Measurements from ENCODE around the gene UBE2K. TPM values are rescaled to one million over a fixed set of nuclear protein-coding genes. Genes with fewer than 3 reads are reported as not detected.

The UBE2K gene
- total and polyA plus RNA-seq, 2 of the 13 experiments (the other 11 are each of a cell fraction or from before 2014, with no cell fraction given) = 36.2 to 81.0 TPM

GRCh38 chr4:39745920-39746319 lies 48.0 kb downstream of the UBE2K start:
- H3K27me3 ChIP-seq (ENCODE audit: control insufficient read depth in 1 of 2, insufficient read depth in 2 of 2, low read length in 2 of 2) = no peaks in the 10 kb centered on the region
- ChIA-PET CTCF (ENCODE audit: low intra/inter-chr PET ratio, low total read pairs) (no interaction called here), POLR2A (no interaction called here)
- in situ Hi-C loops (cut with HindIII; ENCODE audit: extremely low pct_ligation_motif_present, low pct_unique_long_range_greater_than_20kb) = no loop called here
- 100% methylated on average over 1 of the region's 1 CpG for WGBS (ENCODE audit: low lambda C conversion rate)
- no TSS peak for BruUV-seq (replicated peaks)
- H4K20me1 ChIP-seq (ENCODE audit: insufficient read depth, low read length) = no peaks in the 10 kb centered on the region
- no peaks in the 10 kb centered on the region for H3K9me3 ChIP-seq (ENCODE audit: low read length)
- ATAC-seq = no peak
- no peak overlapping the region for H3K27ac ChIP-seq (ENCODE audit: extremely low read length, insufficient read depth, low read length)
- H2AFZ ChIP-seq (ENCODE audit: low read length) = no peak overlapping the region
- no peak for FAIRE-seq
- intact Hi-C loops (cut with micrococcal nuclease; ENCODE audit: unreplicated experiment) = no loop called here
- H3K4me3 ChIP-seq (replicated peaks in 1 of 3; ENCODE audit: insufficient read depth in 1 of 3, low read depth in 2 of 3, low read length in 3 of 3) = no peak overlapping the region
- H3K4me2 ChIP-seq (ENCODE audit: low read depth, low read length) = no peak overlapping the region
- no peak for DNase-seq (ENCODE audit: low spot score)
- no peak overlapping the region for H3K9ac ChIP-seq (ENCODE audit: insufficient read depth, low read depth, low read length)
- no peak for TF ChIP-seq SRSF4 (IDR thresholded peaks at IDR 0.05; ENCODE audit: low read depth, low read length, poor library complexity, severe bottlenecking)
- TF ChIP-seq, protein P1, sequence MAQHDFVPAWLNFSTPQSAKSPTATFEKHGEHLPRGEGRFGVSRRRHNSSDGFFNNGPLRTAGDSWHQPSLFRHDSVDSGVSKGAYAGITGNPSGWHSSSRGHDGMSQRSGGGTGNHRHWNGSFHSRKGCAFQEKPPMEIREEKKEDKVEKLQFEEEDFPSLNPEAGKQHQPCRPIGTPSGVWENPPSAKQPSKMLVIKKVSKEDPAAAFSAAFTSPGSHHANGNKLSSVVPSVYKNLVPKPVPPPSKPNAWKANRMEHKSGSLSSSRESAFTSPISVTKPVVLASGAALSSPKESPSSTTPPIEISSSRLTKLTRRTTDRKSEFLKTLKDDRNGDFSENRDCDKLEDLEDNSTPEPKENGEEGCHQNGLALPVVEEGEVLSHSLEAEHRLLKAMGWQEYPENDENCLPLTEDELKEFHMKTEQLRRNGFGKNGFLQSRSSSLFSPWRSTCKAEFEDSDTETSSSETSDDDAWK (CRISPR knock-in tag; IDR thresholded peaks at IDR 0.05) = no peak
- TF ChIP-seq, protein P2, sequence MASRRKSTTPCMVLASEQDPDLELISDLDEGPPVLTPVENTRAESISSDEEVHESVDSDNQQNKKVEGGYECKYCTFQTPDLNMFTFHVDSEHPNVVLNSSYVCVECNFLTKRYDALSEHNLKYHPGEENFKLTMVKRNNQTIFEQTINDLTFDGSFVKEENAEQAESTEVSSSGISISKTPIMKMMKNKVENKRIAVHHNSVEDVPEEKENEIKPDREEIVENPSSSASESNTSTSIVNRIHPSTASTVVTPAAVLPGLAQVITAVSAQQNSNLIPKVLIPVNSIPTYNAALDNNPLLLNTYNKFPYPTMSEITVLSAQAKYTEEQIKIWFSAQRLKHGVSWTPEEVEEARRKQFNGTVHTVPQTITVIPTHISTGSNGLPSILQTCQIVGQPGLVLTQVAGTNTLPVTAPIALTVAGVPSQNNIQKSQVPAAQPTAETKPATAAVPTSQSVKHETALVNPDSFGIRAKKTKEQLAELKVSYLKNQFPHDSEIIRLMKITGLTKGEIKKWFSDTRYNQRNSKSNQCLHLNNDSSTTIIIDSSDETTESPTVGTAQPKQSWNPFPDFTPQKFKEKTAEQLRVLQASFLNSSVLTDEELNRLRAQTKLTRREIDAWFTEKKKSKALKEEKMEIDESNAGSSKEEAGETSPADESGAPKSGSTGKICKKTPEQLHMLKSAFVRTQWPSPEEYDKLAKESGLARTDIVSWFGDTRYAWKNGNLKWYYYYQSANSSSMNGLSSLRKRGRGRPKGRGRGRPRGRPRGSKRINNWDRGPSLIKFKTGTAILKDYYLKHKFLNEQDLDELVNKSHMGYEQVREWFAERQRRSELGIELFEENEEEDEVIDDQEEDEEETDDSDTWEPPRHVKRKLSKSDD (CRISPR knock-in tag; IDR thresholded peaks at IDR 0.05; ENCODE audit: low read depth) = no peak
- no peak for TF ChIP-seq ZNF598 (CRISPR knock-in tag; IDR thresholded peaks at IDR 0.05; ENCODE audit: borderline replicate concordance)
- no peak for TF ChIP-seq ZNF709 (CRISPR knock-in tag; IDR thresholded peaks at IDR 0.05)
- TF ChIP-seq, protein P3, sequence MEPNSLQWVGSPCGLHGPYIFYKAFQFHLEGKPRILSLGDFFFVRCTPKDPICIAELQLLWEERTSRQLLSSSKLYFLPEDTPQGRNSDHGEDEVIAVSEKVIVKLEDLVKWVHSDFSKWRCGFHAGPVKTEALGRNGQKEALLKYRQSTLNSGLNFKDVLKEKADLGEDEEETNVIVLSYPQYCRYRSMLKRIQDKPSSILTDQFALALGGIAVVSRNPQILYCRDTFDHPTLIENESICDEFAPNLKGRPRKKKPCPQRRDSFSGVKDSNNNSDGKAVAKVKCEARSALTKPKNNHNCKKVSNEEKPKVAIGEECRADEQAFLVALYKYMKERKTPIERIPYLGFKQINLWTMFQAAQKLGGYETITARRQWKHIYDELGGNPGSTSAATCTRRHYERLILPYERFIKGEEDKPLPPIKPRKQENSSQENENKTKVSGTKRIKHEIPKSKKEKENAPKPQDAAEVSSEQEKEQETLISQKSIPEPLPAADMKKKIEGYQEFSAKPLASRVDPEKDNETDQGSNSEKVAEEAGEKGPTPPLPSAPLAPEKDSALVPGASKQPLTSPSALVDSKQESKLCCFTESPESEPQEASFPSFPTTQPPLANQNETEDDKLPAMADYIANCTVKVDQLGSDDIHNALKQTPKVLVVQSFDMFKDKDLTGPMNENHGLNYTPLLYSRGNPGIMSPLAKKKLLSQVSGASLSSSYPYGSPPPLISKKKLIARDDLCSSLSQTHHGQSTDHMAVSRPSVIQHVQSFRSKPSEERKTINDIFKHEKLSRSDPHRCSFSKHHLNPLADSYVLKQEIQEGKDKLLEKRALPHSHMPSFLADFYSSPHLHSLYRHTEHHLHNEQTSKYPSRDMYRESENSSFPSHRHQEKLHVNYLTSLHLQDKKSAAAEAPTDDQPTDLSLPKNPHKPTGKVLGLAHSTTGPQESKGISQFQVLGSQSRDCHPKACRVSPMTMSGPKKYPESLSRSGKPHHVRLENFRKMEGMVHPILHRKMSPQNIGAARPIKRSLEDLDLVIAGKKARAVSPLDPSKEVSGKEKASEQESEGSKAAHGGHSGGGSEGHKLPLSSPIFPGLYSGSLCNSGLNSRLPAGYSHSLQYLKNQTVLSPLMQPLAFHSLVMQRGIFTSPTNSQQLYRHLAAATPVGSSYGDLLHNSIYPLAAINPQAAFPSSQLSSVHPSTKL (CRISPR knock-in tag; IDR thresholded peaks at IDR 0.05) = no peak
- no peak for TF ChIP-seq ZNF572 (CRISPR knock-in tag; IDR thresholded peaks at IDR 0.05)
- no peak for TF ChIP-seq SCMH1 (CRISPR knock-in tag; IDR thresholded peaks at IDR 0.05; ENCODE audit: borderline replicate concordance)
- H3K79me2 ChIP-seq (ENCODE audit: insufficient read depth, low read length) = peaks cover 8% of the 10 kb centered on the region
- H3K36me3 ChIP-seq (replicated peaks in 1 of 2; ENCODE audit: control insufficient read depth in 1 of 2, insufficient read depth in 2 of 2, low read length in 2 of 2) = peaks cover 8 to 46% of the 10 kb centered on the region in 2 experiments; a peak in 4 of 5 replicates
- no peaks in the 10 kb centered on the region for H3K4me1 ChIP-seq (ENCODE audit: insufficient read depth, low read length)

All from HepG2 (cell line).